Choroid plexus epithelial cell (primary cell): ENCODE measurements around the gene PIP4K2A.
"Not testable (repeated sequence)": the region's sequence is repeated elsewhere in the genome, so short reads cannot be mapped to it uniquely, and the experiment has no call there.

Experiments used
- DNase-seq: peaks from one replicate; pipeline ENCODE4 v3.0.0-alpha.2; 2010; ENCODE audit warnings: low read depth
- H3K4me3 ChIP-seq: 2 replicates; pipeline ENCODE4 v1.5.1; 2011; ENCODE audit warnings: low read depth, mild to moderate bottlenecking, control low read depth, low read length, moderate library complexity
- CTCF ChIP-seq: conservative IDR thresholded peaks from 2 replicates; pipeline ENCODE4 v1.5.1; 2011; ENCODE audit warnings: low read depth, mild to moderate bottlenecking, control low read depth, inconsistent platforms, low read length, moderate library complexity

The PIP4K2A gene

GRCh38 chr10:22515009-22515408 is 199.4 kb downstream of the PIP4K2A start:
- DNase-seq: no peak
- H3K4me3 ChIP-seq: no peak overlapping the region
- TF ChIP-seq CTCF: no peak

- not testable (repeated sequence) for DNase-seq, H3K4me3 ChIP-seq
Measured at GRCh38 chr10:22514414-22514758, 200.0 kb downstream of the PIP4K2A start.

- DNase-seq: peak; percentile 25
- H3K4me3 ChIP-seq: not testable (repeated sequence)
Measured at GRCh38 chr10:22513483-22514413, 200.6 kb downstream of the PIP4K2A start.

- DNase-seq, H3K4me3 ChIP-seq: not testable (repeated sequence)
Measured at GRCh38 chr10:22512015-22512414, 202.4 kb downstream of the PIP4K2A start.

- H3K4me3 ChIP-seq, DNase-seq: not testable (repeated sequence)
Measured at GRCh38 chr10:22508214-22508613, 206.2 kb downstream of the PIP4K2A start.

GRCh38 chr10:22505911-22506685 is 208.3 kb downstream of the PIP4K2A start:
- no peak for TF ChIP-seq CTCF
- DNase-seq: no peak
- no peak overlapping the region for H3K4me3 ChIP-seq

GRCh38 chr10:22504766-22505165 is 209.6 kb downstream of the PIP4K2A start:
- no peak for DNase-seq
- TF ChIP-seq CTCF: no peak
- H3K4me3 ChIP-seq: no peak overlapping the region

GRCh38 chr10:22503315-22504088 is 210.9 kb downstream of the PIP4K2A start:
- TF ChIP-seq CTCF: no peak
- no peak for DNase-seq
- no peak overlapping the region for H3K4me3 ChIP-seq

GRCh38 chr10:22501863-22502262 is 212.5 kb downstream of the PIP4K2A start:
- DNase-seq: no peak
- TF ChIP-seq CTCF: no peak
- H3K4me3 ChIP-seq: no peak overlapping the region
